Left lobe of liver (tissue), 2 donors: Measurements from ENCODE around the gene PCDHB10. TPM values are rescaled to one million over a fixed set of nuclear protein-coding genes. Genes with fewer than 3 reads are reported as not detected.
"Not testable (repeated sequence)": the region's sequence is repeated elsewhere in the genome, so short reads cannot be mapped to it uniquely, and the experiment has no call there.

ENCODE experiments used
- ATAC-seq: fragments of 200-7000 bp; cut with Tn5 transposase; one replicate; pipeline ENCODE4 v1.9.1; 2020; ENCODE audit warnings: mild to moderate bottlenecking, moderate library complexity
- DNase-seq: peaks from one replicate; pipeline ENCODE4 v3.0.0-alpha.2; 2020; ENCODE audit warnings: low spot score
- total RNA-seq: library from RNA; stranded (reverse); gene quantifications from one replicate; pipeline ENCODE4 v1.2.1, GENCODE V29; 2021
- donor health status: DM: no; HTN: no; CAD: no; lungs with moderate emphysema.
- donor health status: DM: no; HTN: yes; CAD: no.

PCDHB10 gene
- total RNA-seq, 1 donor from 2014 or later, result 0.28 TPM

GRCh38 chr5:141235922-141236321, 43.8 kb downstream of the PCDHB10 start:
- not testable (repeated sequence) for ATAC-seq, DNase-seq

- ATAC-seq (no peak), DNase-seq (no peak)
Observed at GRCh38 chr5:141236516-141237313, 44.6 kb downstream of the PCDHB10 start.

GRCh38 chr5:141241496-141241895, 49.3 kb downstream of the PCDHB10 start:
- DNase-seq, result no peak

More at GRCh38 chr5:141241496-141241895, 49.3 kb downstream of the PCDHB10 start:
- no peak for ATAC-seq

Other genes with a start within 250 kb of the PCDHB10 start
- 0.86 TPM for gene PCDHAC2, start 225.9 kb upstream of the PCDHB10 start, total RNA-seq
- not detected for gene PCDHB1, start 141.0 kb upstream of the PCDHB10 start, total RNA-seq
- gene PCDHB2, start 97.7 kb upstream of the PCDHB10 start, total RNA-seq, result 0.08 TPM
- gene PCDHB3, start 91.9 kb upstream of the PCDHB10 start, total RNA-seq, result 0.15 TPM
- gene PCDHB4, start 70.5 kb upstream of the PCDHB10 start, total RNA-seq, result 0.35 TPM
- gene PCDHB5, start 57.1 kb upstream of the PCDHB10 start, total RNA-seq, result 0.33 TPM
- 0.10 TPM for gene PCDHB6, start 42.3 kb upstream of the PCDHB10 start, total RNA-seq
- gene PCDHB7, start 19.7 kb upstream of the PCDHB10 start, total RNA-seq, result 0.25 TPM
- gene PCDHB8, start 14.6 kb upstream of the PCDHB10 start, total RNA-seq, result not detected
- gene PCDHB16, start 10.0 kb upstream of the PCDHB10 start, total RNA-seq, result 0.58 TPM
- gene PCDHB9, start 5.2 kb upstream of the PCDHB10 start, total RNA-seq, result 0.05 TPM
- gene PCDHB11, start 7.3 kb downstream of the PCDHB10 start, total RNA-seq, result 0.20 TPM
- 0.28 TPM for gene PCDHB12, start 16.4 kb downstream of the PCDHB10 start, total RNA-seq
- gene PCDHB13, start 21.6 kb downstream of the PCDHB10 start, total RNA-seq, result 0.65 TPM
- 0.75 TPM for gene PCDHB14, start 31.0 kb downstream of the PCDHB10 start, total RNA-seq
- 0.38 TPM for gene PCDHB15, start 53.0 kb downstream of the PCDHB10 start, total RNA-seq
- 0.25 TPM for gene SLC25A2, start 111.7 kb downstream of the PCDHB10 start, total RNA-seq
- gene TAF7, start 128.4 kb downstream of the PCDHB10 start, total RNA-seq, result 20.6 TPM
- gene PCDHGA1, start 138.2 kb downstream of the PCDHB10 start, total RNA-seq, result 0.10 TPM
- 1.1 TPM for gene PCDHGA2, start 146.4 kb downstream of the PCDHB10 start, total RNA-seq
- 0.60 TPM for gene PCDHGA3, start 151.5 kb downstream of the PCDHB10 start, total RNA-seq
- gene PCDHGB1, start 157.7 kb downstream of the PCDHB10 start, total RNA-seq, result 0.63 TPM
- gene PCDHGA4, start 162.7 kb downstream of the PCDHB10 start, total RNA-seq, result 0.53 TPM
- 0.81 TPM for gene PCDHGB2, start 167.6 kb downstream of the PCDHB10 start, total RNA-seq
- 0.35 TPM for gene PCDHGA5, start 171.8 kb downstream of the PCDHB10 start, total RNA-seq
- gene PCDHGB3, start 177.9 kb downstream of the PCDHB10 start, total RNA-seq, result 0.83 TPM
- gene PCDHGA6, start 181.5 kb downstream of the PCDHB10 start, total RNA-seq, result 0.68 TPM
- gene PCDHGA7, start 190.4 kb downstream of the PCDHB10 start, total RNA-seq, result 0.33 TPM
- gene PCDHGB4, start 195.3 kb downstream of the PCDHB10 start, total RNA-seq, result 2.2 TPM
- gene PCDHGA8, start 200.3 kb downstream of the PCDHB10 start, total RNA-seq, result 0.35 TPM
- gene PCDHGB5, start 205.6 kb downstream of the PCDHB10 start, total RNA-seq, result 4.2 TPM
- gene PCDHGA9, start 210.4 kb downstream of the PCDHB10 start, total RNA-seq, result 0.65 TPM
- 2.3 TPM for gene PCDHGB6, start 215.7 kb downstream of the PCDHB10 start, total RNA-seq
- 2.2 TPM for gene PCDHGA10, start 220.6 kb downstream of the PCDHB10 start, total RNA-seq
- 2.0 TPM for gene PCDHGB7, start 225.3 kb downstream of the PCDHB10 start, total RNA-seq
- gene PCDHGA11, start 228.7 kb downstream of the PCDHB10 start, total RNA-seq, result 0.68 TPM
- gene PCDHGA12, start 238.2 kb downstream of the PCDHB10 start, total RNA-seq, result 1.0 TPM